Measurements from ENCODE around the gene TESPA1.

Gene TESPA1

DNA sequence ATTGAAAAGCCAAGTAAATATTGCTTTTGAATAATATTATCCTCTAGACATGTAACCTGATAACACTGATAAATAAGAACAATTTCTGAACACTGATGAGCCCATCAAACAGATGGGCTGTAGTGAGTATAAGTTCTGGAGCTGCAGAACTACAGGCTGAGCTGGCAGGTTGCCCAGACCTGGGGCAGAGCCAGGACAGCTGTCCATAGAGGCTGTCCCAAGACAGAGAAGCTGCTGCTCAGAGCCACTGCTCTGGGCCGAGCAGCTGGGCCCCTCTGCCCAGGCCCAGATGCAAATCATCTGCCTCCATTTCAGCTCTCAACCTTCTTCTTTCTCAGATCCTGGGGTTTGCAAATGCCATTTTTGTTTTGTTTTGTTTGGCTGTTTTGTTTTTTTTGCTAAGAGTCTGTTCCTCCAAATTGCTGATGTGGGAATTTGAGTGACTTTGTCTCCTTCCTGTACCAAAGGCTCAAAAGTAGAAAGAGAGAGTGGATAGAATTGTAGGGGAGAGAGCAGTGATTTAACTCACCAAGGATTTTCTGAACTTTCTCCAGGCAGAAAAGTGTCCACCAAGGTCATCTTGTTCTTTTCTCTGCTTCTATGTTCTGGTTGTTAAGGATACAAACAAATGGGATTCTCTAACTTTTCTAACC is 4.0 kb upstream of the TESPA1 start:
- TF ChIP-seq FOXP2 (optimal IDR thresholded peaks at IDR 0.05; ENCODE audit: borderline replicate concordance, extremely low read depth, extremely low read length, insufficient read depth), result no peak
- TF ChIP-seq, protein P1, sequence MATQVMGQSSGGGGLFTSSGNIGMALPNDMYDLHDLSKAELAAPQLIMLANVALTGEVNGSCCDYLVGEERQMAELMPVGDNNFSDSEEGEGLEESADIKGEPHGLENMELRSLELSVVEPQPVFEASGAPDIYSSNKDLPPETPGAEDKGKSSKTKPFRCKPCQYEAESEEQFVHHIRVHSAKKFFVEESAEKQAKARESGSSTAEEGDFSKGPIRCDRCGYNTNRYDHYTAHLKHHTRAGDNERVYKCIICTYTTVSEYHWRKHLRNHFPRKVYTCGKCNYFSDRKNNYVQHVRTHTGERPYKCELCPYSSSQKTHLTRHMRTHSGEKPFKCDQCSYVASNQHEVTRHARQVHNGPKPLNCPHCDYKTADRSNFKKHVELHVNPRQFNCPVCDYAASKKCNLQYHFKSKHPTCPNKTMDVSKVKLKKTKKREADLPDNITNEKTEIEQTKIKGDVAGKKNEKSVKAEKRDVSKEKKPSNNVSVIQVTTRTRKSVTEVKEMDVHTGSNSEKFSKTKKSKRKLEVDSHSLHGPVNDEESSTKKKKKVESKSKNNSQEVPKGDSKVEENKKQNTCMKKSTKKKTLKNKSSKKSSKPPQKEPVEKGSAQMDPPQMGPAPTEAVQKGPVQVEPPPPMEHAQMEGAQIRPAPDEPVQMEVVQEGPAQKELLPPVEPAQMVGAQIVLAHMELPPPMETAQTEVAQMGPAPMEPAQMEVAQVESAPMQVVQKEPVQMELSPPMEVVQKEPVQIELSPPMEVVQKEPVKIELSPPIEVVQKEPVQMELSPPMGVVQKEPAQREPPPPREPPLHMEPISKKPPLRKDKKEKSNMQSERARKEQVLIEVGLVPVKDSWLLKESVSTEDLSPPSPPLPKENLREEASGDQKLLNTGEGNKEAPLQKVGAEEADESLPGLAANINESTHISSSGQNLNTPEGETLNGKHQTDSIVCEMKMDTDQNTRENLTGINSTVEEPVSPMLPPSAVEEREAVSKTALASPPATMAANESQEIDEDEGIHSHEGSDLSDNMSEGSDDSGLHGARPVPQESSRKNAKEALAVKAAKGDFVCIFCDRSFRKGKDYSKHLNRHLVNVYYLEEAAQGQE (IDR thresholded peaks at IDR 0.05; ENCODE audit: insufficient read depth in 1 of 2, low read depth in 2 of 2, low read length in 2 of 2), result no peak
- no peak for TF ChIP-seq TAF1 (IDR thresholded peaks at IDR 0.05; ENCODE audit: borderline replicate concordance, insufficient read depth, low read length)
- no peak for TF ChIP-seq SIN3A (IDR thresholded peaks at IDR 0.05; ENCODE audit: borderline replicate concordance, insufficient read depth, low read length)

DNA sequence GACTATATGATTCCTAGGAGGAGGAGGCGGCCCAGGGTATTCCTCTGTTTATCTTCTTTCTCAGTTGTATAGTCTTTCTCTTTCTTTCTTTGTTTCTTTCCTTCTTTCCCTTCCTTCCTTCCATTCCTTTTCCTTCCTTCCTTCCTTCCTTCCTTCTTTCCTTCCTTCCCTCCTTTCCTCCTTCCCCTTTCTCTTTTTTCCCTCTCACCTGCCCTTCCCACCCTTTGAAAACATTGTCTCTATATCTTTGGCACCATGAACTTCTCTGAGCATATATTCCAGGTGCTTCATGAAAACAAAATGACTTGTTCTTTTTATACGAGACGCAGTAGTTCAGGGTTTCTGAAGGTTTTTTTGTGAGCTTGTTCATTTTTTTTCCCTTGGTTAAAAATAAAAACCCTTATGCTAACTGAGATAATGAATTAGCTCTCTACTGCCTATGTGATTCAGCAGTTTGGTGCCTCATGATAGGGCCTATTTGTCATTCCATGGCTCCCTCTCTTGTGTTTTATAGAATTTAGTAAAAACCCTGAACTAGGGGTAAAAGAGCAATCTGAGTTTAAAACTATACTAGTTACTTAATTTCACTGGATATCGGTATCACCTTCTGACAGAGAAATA is 3.2 kb upstream of the TESPA1 start:
- TF ChIP-seq TAF1 (IDR thresholded peaks at IDR 0.05; ENCODE audit: borderline replicate concordance, insufficient read depth, low read length) (no peak), POLR2AphosphoS5 (IDR thresholded peaks at IDR 0.05; ENCODE audit: low read depth, low read length) (no peak), SIN3A (IDR thresholded peaks at IDR 0.05; ENCODE audit: borderline replicate concordance, insufficient read depth, low read length) (no peak), FOXP2 (optimal IDR thresholded peaks at IDR 0.05; ENCODE audit: borderline replicate concordance, extremely low read depth, extremely low read length, insufficient read depth) (no peak)
- TF ChIP-seq, protein P1 (IDR thresholded peaks at IDR 0.05; ENCODE audit: insufficient read depth in 1 of 2, low read depth in 2 of 2, low read length in 2 of 2), result no peak

DNA sequence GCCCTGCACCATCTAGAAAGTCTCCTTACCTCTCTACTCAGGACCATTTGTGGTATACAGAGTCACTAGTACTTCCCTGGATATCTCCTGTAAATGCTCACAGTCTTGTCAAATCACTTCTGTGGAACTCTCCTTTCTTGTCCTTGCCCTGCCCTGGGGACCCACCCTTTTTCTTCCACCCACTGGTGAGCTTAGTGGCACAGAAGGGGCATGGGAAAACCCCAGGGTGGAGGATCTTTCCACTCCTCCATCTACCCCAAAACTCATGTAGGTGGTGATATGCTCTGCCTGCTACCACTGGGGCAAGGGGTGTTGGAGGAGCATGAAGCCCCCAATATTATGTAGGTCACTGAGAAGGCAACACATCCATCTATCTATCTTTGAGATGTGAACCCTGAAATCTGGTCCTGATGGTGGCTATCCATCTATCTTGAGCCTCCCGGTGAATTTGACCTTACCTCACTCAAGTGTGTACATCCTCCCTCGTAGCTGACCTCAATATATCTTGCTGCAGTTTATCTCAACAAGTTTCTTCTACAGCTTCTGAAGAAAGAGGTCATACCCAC is 943 bp downstream of the TESPA1 start:
- no peak for TF ChIP-seq POLR2AphosphoS5 (IDR thresholded peaks at IDR 0.05; ENCODE audit: low read depth, low read length)
- TF ChIP-seq FOXP2 (optimal IDR thresholded peaks at IDR 0.05; ENCODE audit: borderline replicate concordance, extremely low read depth, extremely low read length, insufficient read depth), result no peak
- no peak for TF ChIP-seq SIN3A (IDR thresholded peaks at IDR 0.05; ENCODE audit: borderline replicate concordance, insufficient read depth, low read length)
- TF ChIP-seq TAF1 (IDR thresholded peaks at IDR 0.05; ENCODE audit: borderline replicate concordance, insufficient read depth, low read length), result no peak
- TF ChIP-seq, protein P1 (IDR thresholded peaks at IDR 0.05; ENCODE audit: insufficient read depth in 1 of 2, low read depth in 2 of 2, low read length in 2 of 2), result no peak

DNA sequence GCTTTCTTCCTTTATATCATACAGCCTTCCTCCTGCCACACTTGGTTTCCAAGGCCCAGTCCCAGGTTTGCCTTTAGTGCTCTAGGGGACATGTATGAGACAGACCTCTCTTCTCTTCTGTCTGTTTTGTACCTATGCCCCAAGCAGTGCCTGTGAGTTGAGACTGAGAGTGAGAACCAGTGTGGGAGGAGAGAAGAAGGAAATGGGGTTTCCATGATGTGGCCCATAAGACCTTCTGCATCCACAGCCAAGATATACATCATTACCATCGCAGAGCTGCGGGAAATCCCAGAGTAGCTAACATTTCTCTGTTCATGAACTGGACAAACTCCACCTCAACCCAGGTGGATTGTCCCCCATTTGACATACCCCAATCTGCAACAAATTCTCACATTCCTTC is 2.8 kb downstream of the TESPA1 start:
- TF ChIP-seq FOXP2 (optimal IDR thresholded peaks at IDR 0.05; ENCODE audit: borderline replicate concordance, extremely low read depth, extremely low read length, insufficient read depth), result no peak
- TF ChIP-seq TAF1 (IDR thresholded peaks at IDR 0.05; ENCODE audit: borderline replicate concordance, insufficient read depth, low read length), result no peak
- no peak for TF ChIP-seq POLR2AphosphoS5 (IDR thresholded peaks at IDR 0.05; ENCODE audit: low read depth, low read length)
- no peak for TF ChIP-seq SIN3A (IDR thresholded peaks at IDR 0.05; ENCODE audit: borderline replicate concordance, insufficient read depth, low read length)
- TF ChIP-seq, protein P1 (IDR thresholded peaks at IDR 0.05; ENCODE audit: insufficient read depth in 1 of 2, low read depth in 2 of 2, low read length in 2 of 2), result no peak

Measured in PFSK-1 (cell line).